GM19372 (cell line): Measurements from ENCODE around the gene DPP7.
"Not testable (repeated sequence)": the region's sequence is repeated elsewhere in the genome, so short reads cannot be mapped to it uniquely, and the experiment has no call there.

Experiments
- ATAC-seq: cut with Tn5 transposase; IDR thresholded peaks from one replicate; pipeline ENCODE4 v1.9.1; 2021; ENCODE audit warnings: mild to moderate bottlenecking, low read depth, moderate library complexity; ENCODE audit not compliant: unreplicated experiment

DPP7 gene

GRCh38 chr9:137148242-137148641, 33.7 kb upstream of the DPP7 start:
- no peak for ATAC-seq

DNA sequence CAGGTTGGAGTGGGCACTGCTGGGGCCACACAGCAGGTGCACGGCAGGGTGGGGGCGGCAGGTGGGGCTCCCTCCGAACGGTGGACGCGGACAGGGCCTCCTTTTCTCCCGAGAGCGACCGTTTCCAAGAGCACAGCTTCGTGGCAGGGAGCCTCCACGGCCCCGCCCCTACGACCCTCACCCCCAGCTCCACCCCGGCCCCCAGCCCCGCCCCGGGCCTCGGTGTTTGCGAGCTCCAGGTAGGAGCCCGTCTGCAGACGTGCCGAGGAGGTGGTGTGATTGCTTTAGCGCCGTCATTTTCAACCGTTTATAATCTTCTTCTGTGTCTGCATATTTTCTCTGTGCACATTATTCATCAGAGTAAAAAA, 33.2 kb upstream of the DPP7 start:
- no peak for ATAC-seq

DNA sequence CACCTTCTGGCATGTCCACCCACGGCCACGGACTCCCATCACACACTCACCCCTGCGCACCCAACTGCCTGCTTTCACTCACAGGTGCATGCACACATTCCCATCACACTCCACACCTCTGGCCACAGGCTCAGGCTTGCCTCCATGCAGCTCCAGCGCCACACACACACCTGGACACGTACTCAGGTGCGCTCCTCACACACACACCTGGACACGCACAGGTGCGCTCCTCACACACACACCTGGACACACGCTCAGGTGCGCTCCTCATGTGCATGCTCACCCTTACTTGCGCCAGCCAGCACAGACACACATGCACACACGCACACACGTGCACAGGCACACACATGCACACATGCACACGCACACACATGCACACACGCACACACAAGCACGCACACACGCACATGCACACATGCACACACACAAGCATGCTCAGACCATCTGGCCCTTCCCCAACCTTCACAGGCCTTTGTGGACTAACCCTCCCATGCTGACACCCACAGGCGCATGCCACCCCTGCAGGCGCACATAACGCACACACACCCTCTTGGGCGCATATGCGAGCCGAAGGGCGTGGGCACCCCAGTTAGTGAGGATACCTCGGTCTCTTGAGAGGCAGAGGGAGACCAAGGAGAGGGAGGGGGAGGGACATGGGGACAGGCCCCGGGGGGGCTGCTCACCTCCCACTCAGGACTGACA, 32.7 kb upstream of the DPP7 start:
- no peak for ATAC-seq

- no peak for ATAC-seq
These were observed 32.0 kb upstream of the DPP7 start for GRCh38 chr9:137146527-137146918.

- ATAC-seq = no peak
These were observed 31.4 kb upstream of the DPP7 start for GRCh38 chr9:137145731-137146526.

GRCh38 chr9:137143459-137143858, 28.9 kb upstream of the DPP7 start:
- ATAC-seq = no peak

- ATAC-seq = no peak
These were observed 27.7 kb upstream of the DPP7 start for GRCh38 chr9:137141976-137142936.

- ATAC-seq = no peak
These were observed 26.7 kb upstream of the DPP7 start for GRCh38 chr9:137141050-137141810.

GRCh38 chr9:137140151-137141012, 25.8 kb upstream of the DPP7 start:
- no peak for ATAC-seq

GRCh38 chr9:137139468-137140150, 25.1 kb upstream of the DPP7 start:
- ATAC-seq = no peak

DNA sequence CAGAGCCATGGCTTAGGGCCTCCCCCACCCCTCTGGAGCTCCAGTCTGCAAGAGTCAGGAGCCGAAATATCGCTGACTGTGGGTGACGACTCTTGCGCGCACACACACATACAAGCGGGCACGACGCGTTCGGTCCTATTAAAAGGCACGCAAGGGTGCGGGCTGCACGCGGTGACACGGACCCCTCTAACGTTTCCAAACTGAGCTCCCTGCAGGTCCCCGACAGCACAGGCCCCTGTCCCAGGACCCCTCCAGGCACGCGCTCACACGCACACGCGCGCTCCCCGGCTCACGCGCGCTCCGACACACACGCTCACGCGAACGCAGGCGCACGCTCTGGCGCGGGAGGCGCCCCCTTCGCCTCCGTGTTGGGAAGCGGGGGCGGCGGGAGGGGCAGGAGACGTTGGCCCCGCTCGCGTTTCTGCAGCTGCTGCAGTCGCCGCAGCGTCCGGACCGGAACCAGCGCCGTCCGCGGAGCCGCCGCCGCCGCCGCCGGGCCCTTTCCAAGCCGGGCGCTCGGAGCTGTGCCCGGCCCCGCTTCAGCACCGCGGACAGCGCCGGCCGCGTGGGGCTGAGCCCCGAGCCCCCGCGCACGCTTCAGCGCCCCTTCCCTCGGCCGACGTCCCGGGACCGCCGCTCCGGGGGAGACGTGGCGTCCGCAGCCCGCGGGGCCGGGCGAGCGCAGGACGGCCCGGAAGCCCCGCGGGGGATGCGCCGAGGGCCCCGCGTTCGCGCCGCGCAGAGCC, 24.4 kb upstream of the DPP7 start, which contains the start of gene GRIN1:
GRIN1 (plus strand) TSS at position 433 of the 746 bp plus-strand sequence. CDS start 333 bp downstream, outside the sequence.
- ATAC-seq = no peak

- no peak for ATAC-seq
These were observed 23.7 kb upstream of the DPP7 start for GRCh38 chr9:137138058-137138721.

- ATAC-seq = no peak
These were observed 22.5 kb upstream of the DPP7 start for GRCh38 chr9:137136881-137137607.

- no peak for ATAC-seq
These were observed 21.8 kb upstream of the DPP7 start for GRCh38 chr9:137136261-137136880.

- not testable (repeated sequence) for ATAC-seq
These were observed 20.6 kb upstream of the DPP7 start for GRCh38 chr9:137135154-137135553.

- ATAC-seq = no peak
These were observed 19.7 kb upstream of the DPP7 start for GRCh38 chr9:137134191-137134590.
